DND-41 (cell line): ENCODE measurements around the gene CLTCL1.

ENCODE experiments used
- CTCF ChIP-seq: IDR thresholded peaks from 2 replicates; pipeline ENCODE4 v1.5.1; 2012; ENCODE audit warnings: borderline replicate concordance, low read length, moderate library complexity, mild to moderate bottlenecking; ENCODE audit not compliant: poor library complexity, severe bottlenecking; ENCODE audit errors: extremely low read depth
- EZH2 ChIP-seq: IDR thresholded peaks from 3 replicates; pipeline ENCODE4 v1.6.1; 2012; ENCODE audit warnings: borderline replicate concordance, low read depth, mild to moderate bottlenecking, moderate library complexity, low read length, inconsistent platforms; ENCODE audit not compliant: severe bottlenecking

- TF ChIP-seq CTCF (no peak), EZH2 (no peak)
Observed at GRCh38 chr22:19173047-19174035, 118.2 kb downstream of the CLTCL1 start.
